Endothelial cell of umbilical vein (primary cell): ENCODE data around the gene FCER1A.

ENCODE experiments used
- MYC ChIP-seq: IDR thresholded peaks from one replicate; pipeline ENCODE4 v1.6.1; 2011; ENCODE audit warnings: mild to moderate bottlenecking, low read depth, low read length
- POLR2A ChIP-seq: IDR thresholded peaks from 2 replicates; pipeline ENCODE4 v1.6.1; 2012; ENCODE audit warnings: low read depth, mild to moderate bottlenecking, control low read depth, low read length
- TF ChIP-seq, protein P1 (sequence below), 2 donors: IDR thresholded peaks; 1 replicate in 1 of 2; 2 replicates in 1 of 2; pipeline ENCODE4 v1.5.1; 2011; ENCODE audit warnings: low read length in 2 of 2, mild to moderate bottlenecking in 2 of 2, moderate library complexity in 2 of 2, control low read depth in 1 of 2, inconsistent platforms in 1 of 2, low read depth in 1 of 2; ENCODE audit not compliant: insufficient read depth in 1 of 2; ENCODE audit errors: extremely low read depth in 1 of 2

- TF ChIP-seq POLR2A (no peak), MYC (no peak)
- TF ChIP-seq, protein P1, sequence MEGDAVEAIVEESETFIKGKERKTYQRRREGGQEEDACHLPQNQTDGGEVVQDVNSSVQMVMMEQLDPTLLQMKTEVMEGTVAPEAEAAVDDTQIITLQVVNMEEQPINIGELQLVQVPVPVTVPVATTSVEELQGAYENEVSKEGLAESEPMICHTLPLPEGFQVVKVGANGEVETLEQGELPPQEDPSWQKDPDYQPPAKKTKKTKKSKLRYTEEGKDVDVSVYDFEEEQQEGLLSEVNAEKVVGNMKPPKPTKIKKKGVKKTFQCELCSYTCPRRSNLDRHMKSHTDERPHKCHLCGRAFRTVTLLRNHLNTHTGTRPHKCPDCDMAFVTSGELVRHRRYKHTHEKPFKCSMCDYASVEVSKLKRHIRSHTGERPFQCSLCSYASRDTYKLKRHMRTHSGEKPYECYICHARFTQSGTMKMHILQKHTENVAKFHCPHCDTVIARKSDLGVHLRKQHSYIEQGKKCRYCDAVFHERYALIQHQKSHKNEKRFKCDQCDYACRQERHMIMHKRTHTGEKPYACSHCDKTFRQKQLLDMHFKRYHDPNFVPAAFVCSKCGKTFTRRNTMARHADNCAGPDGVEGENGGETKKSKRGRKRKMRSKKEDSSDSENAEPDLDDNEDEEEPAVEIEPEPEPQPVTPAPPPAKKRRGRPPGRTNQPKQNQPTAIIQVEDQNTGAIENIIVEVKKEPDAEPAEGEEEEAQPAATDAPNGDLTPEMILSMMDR (IDR thresholded peaks at IDR 0.05; ENCODE audit: extremely low read depth in 1 of 2, insufficient read depth in 1 of 2, low read depth in 1 of 2, low read length in 2 of 2), result no peak
Observed at GRCh38 chr1:159261721-159262494, 40.2 kb upstream of the FCER1A start.
